Ishikawa (cell line): Measurements from ENCODE around the gene GNAT1.
A peak's percentile ranks its signal among the peaks of the same experiment; 100 is the strongest.

Experiments used
- CEBPB ChIP-seq: IDR thresholded peaks from 2 replicates; pipeline ENCODE4 v1.6.1; 2012
- CREB1 ChIP-seq: IDR thresholded peaks from 2 replicates; pipeline ENCODE4 v1.6.1; 2012; ENCODE audit warnings: low read depth
- EGR1 ChIP-seq: IDR thresholded peaks from 2 replicates; pipeline ENCODE4 v1.6.1; 2012
- EP300 ChIP-seq: IDR thresholded peaks from 2 replicates; pipeline ENCODE4 v1.6.1; 2012; ENCODE audit warnings: borderline replicate concordance
- FOXM1 ChIP-seq: IDR thresholded peaks from 2 replicates; pipeline ENCODE4 v1.6.1; 2012; ENCODE audit warnings: low read depth, borderline replicate concordance
- MAX ChIP-seq: IDR thresholded peaks from 2 replicates; pipeline ENCODE4 v1.6.1; 2012
- NFIC ChIP-seq: IDR thresholded peaks from 2 replicates; pipeline ENCODE4 v1.6.1; 2012
- RAD21 ChIP-seq: IDR thresholded peaks from 2 replicates; pipeline ENCODE4 v1.6.1; 2012; ENCODE audit warnings: low read depth
- REST ChIP-seq: IDR thresholded peaks from 2 replicates; pipeline ENCODE4 v1.6.1; 2012; ENCODE audit warnings: low read depth, mild to moderate bottlenecking
- TAF1 ChIP-seq: IDR thresholded peaks from 2 replicates; pipeline ENCODE4 v1.6.1; 2012; ENCODE audit warnings: low read depth, mild to moderate bottlenecking
- TCF12 ChIP-seq: IDR thresholded peaks from 2 replicates; pipeline ENCODE4 v1.6.1; 2012; ENCODE audit warnings: low read depth
- TEAD4 ChIP-seq: IDR thresholded peaks from 2 replicates; pipeline ENCODE4 v1.6.1; 2012
- USF1 ChIP-seq: IDR thresholded peaks from 2 replicates; pipeline ENCODE4 v1.6.1; 2012
- YY1 ChIP-seq: IDR thresholded peaks from 2 replicates; pipeline ENCODE4 v1.6.1; 2012; ENCODE audit warnings: low read depth
- ZBTB7A ChIP-seq: IDR thresholded peaks from 2 replicates; pipeline ENCODE4 v1.6.1; 2012; ENCODE audit warnings: low read depth

The GNAT1 gene

GRCh38 chr3:50204804-50205412, 13.5 kb downstream of the GNAT1 start, which contains the start of gene SLC38A3:
TSS of gene SLC38A3 (plus strand) at chr3:50205271. CDS start at chr3:50214200, 8,929 bp downstream.
- peak; percentile 50 for TF ChIP-seq ZBTB7A
- 0 out of 2 replicates have a peak, but pooled peaks have one; percentile 33 for TF ChIP-seq MAX
- TF ChIP-seq TAF1, result no peak

GRCh38 chr3:50205413-50206276, 14.2 kb downstream of the GNAT1 start:
- TF ChIP-seq RAD21 (no peak), TAF1 (no peak), ZBTB7A (peak; percentile 15; the same call in 1 of the 2 replicates), MAX (peak; percentile 68)

- TF ChIP-seq NFIC, result no peak
- TF ChIP-seq MAX, result no peak
- TF ChIP-seq YY1, result no peak
- TF ChIP-seq EP300, result no peak
- TF ChIP-seq TEAD4, result no peak
- no peak for TF ChIP-seq CEBPB
- TF ChIP-seq FOXM1, result no peak
- TF ChIP-seq TCF12, result no peak
- TF ChIP-seq RAD21, result no peak
- TF ChIP-seq TAF1, result no peak
- TF ChIP-seq ZBTB7A, result no peak
- TF ChIP-seq REST, result no peak
- TF ChIP-seq EGR1, result no peak
- no peak for TF ChIP-seq CREB1
- TF ChIP-seq USF1, result no peak
Observed at GRCh38 chr3:50207359-50208042, 16.1 kb downstream of the GNAT1 start.

- TF ChIP-seq REST (no peak), RAD21 (no peak), ZBTB7A (no peak), NFIC (no peak)
Observed at GRCh38 chr3:50208677-50209344, 17.4 kb downstream of the GNAT1 start.

- TF ChIP-seq MAX (no peak), TAF1 (no peak), CREB1 (no peak), EP300 (no peak), TEAD4 (no peak), CEBPB (no peak), ZBTB7A (no peak)
Observed at GRCh38 chr3:50210176-50210509, 18.7 kb downstream of the GNAT1 start.
